IPS-18c (cell line): Measurements from ENCODE around the gene CACNA1D.

ENCODE experiments used
- H3K4me3 ChIP-seq: 2 replicates; pipeline ENCODE4 v1.7.0; 2013; ENCODE audit warnings: low read depth, mild to moderate bottlenecking, low read length, moderate library complexity; ENCODE audit not compliant: insufficient read depth
- H3K9me3 ChIP-seq: one replicate; pipeline ENCODE4 v1.6.1; 2013; ENCODE audit warnings: mild to moderate bottlenecking, low read length, moderate library complexity; ENCODE audit not compliant: control insufficient read depth, insufficient read depth

CACNA1D gene

GRCh38 chr3:53753518-53754183, 259.2 kb downstream of the CACNA1D start:
- Histone ChIP-seq H3K4me3 (no peak overlapping the region), H3K9me3 (no peaks in the 10 kb centered on the region)

- no peak overlapping the region for H3K4me3 ChIP-seq
- no peaks in the 10 kb centered on the region for H3K9me3 ChIP-seq
These were observed 259.9 kb downstream of the CACNA1D start for GRCh38 chr3:53754325-53754724.

DNA sequence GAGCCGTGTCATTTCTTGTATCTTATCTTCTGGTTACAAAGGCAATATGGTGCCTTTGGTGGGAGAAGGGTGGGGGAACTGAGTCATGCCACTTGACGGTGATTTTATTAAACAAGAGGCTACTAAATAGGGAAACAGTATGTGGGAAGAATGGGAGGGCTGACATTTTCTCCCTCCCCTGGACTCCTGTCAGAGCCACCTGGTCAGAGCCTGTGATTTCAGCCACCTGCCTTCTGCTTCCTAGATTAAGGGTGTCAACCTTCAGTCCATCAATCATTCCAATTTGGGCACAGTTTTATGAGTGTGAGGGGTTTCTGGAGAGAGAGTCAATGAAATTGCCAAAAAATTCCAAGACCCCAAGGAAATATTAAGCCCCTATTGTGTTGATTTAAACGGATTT, 264.4 kb downstream of the CACNA1D start:
- no peaks in the 10 kb centered on the region for H3K9me3 ChIP-seq
- H3K4me3 ChIP-seq = no peak overlapping the region

DNA sequence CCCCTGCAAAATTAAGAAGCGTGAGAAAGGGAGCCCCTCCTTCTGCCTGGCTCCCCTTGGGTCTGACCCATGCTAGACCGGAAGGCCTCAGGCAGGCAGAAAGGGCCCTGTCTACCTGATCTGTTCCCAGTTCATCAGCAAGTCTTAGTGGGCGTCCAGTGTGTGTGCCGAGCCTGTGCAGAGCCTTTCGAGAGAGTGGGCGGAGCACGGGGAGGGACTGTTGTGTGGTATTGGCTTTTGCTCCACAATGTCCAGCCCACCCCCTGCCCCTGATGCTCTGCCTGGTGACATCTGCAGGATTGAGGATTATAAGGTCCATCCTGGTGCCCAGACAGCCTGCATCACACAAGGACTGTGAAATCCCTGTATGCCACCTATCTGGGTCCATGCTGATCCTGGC, 268.9 kb downstream of the CACNA1D start:
- Histone ChIP-seq H3K9me3 (peaks cover 2% of the 10 kb centered on the region), H3K4me3 (no peak overlapping the region)

DNA sequence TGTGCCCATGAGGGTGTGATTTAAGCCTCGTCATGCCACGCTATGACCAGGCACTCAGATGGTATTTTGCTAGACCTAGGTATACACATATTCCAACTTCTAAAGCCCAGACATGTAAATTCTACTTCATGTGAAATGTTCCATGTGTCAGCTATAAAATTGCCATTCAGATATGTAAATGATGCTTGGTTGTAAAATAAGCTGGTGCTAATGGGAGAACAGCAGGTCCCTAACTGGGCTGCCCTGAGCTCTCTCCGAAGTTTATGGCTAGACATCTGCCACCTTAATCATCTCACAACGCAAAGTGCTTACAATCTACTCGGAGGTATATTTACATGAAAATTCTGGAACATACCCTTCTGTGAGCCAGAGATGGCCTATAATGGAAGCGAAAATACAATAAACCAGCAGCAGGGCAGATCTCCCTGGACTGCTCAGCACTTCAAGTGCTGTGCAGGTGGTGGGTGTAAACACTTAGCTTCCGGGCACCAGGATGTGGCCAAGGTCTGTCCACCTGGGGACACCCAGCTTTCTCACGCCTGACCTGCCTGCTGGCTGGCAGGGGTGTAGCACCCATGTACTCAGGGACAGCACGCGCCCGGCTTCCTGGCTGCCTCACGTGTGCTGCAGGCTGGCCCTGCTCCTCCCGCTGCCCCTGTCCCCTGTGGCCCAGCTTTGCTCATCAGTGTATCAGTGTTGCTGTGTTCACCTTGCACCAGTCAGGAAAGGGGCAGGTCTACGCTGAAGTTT, 269.8 kb downstream of the CACNA1D start:
- Histone ChIP-seq H3K9me3 (peaks cover 2% of the 10 kb centered on the region), H3K4me3 (no peak overlapping the region)

DNA sequence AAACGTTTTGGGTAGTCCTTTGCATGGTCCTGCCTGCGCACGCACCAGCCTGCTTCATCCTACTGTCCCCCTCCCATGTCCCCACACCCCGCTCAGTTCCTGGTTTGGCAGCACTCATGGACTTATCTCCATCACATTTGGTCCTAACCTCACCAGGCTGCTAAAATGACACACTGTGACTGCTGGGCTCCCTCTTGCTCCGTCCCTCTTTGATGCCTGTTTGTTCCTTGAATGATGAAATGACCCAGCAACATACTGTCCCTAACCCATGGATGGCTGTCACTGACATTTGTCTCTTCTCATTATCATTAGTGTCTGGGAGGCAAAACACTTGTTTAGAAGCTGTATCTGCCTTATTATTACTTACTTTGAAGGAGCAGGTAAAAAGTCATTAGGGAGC, 271.3 kb downstream of the CACNA1D start:
- H3K9me3 ChIP-seq = peaks cover 2% of the 10 kb centered on the region

GRCh38 chr3:53766706-53767105, 272.3 kb downstream of the CACNA1D start:
- Histone ChIP-seq H3K9me3 (peaks cover 2% of the 10 kb centered on the region), H3K4me3 (no peak overlapping the region)

More for the DNA sequence above, 271.3 kb downstream of the CACNA1D start:
- no peak overlapping the region for H3K4me3 ChIP-seq

- Histone ChIP-seq H3K9me3 (peaks cover 2% of the 10 kb centered on the region), H3K4me3 (no peak overlapping the region)
These were observed 274.4 kb downstream of the CACNA1D start for GRCh38 chr3:53768478-53769459.

DNA sequence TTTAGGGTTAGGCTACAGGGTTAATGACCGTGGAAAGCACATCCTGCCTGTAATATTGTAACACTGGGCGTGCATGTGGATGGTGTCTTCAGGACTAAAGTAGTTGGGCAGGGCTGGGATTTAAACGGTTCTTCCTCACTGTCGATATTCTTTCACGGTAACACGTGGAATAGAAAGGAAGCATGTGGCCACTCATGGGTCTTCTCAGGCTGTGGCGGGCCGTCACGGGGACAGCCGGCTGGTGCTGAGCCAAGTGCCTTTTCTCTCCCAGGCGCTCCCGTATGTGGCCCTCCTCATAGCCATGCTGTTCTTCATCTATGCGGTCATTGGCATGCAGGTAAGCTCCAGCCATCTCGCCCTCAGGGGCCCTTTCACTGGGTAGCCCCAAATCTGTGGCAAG, 278.2 kb downstream of the CACNA1D start:
- H3K4me3 ChIP-seq = no peak overlapping the region

DNA sequence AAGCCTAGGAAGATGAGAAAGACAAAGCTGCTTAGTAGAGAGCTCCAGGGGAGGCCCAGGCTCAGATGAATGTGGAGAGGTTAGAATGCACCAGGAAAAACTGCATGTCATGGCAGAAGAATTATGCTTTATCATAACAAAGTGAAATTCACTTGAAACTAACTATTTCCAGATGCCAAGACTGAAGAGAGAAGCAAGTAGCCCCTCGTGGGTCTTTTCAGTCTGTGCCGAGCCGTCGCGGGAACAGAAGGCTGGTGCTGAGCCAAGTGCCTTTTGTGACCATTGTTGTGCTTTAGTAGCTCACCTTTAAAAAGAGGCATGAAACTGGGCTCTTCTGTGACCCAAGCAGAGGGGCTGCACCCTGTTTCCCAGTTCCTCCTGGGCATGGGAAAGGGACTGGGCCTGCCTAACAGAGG, 278.6 kb downstream of the CACNA1D start:
- H3K4me3 ChIP-seq = no peak overlapping the region

More for the DNA sequence above, 278.2 kb downstream of the CACNA1D start:
- no peaks in the 10 kb centered on the region for H3K9me3 ChIP-seq

GRCh38 chr3:53773611-53774368, 279.4 kb downstream of the CACNA1D start:
- no peak overlapping the region for H3K4me3 ChIP-seq
- H3K9me3 ChIP-seq = no peaks in the 10 kb centered on the region

More for the DNA sequence above, 278.6 kb downstream of the CACNA1D start:
- no peaks in the 10 kb centered on the region for H3K9me3 ChIP-seq

DNA sequence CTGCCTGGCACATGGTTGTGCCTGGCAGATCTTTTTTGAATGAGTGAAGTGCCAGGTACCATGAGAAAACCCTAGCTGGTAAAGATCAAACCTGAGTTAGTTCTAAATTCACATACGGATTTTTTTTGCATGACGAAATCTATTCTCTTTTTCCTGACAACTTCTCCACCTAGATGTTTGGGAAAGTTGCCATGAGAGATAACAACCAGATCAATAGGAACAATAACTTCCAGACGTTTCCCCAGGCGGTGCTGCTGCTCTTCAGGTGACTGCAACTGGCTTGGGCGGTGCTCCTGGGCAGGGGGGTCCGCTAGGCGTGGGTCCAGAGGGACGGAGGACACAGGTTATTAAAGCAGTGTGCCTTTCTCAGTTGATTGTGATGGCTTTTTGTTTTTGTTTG, 280.0 kb downstream of the CACNA1D start:
- H3K4me3 ChIP-seq = no peak overlapping the region
- H3K9me3 ChIP-seq = no peaks in the 10 kb centered on the region

DNA sequence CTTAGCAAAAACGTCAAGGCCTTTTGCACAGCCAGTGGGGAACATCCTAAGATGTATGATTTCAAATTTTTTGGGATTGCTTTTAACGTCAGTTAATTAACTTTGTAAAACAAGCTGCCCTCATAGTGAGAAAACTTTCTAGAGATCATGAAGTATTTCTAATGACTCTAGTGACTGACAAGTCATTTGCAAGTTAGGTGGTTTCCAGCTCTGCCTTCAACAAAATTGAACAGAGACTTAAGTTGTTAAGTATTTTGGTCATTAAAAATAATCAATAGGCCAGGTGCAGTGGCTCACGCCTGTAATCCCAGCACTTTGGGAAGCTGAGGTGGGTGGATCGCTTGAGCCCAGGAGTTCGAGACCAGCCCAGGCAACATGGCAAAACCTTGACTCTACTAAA, 280.6 kb downstream of the CACNA1D start:
- Histone ChIP-seq H3K4me3 (no peak overlapping the region), H3K9me3 (no peaks in the 10 kb centered on the region)

DNA sequence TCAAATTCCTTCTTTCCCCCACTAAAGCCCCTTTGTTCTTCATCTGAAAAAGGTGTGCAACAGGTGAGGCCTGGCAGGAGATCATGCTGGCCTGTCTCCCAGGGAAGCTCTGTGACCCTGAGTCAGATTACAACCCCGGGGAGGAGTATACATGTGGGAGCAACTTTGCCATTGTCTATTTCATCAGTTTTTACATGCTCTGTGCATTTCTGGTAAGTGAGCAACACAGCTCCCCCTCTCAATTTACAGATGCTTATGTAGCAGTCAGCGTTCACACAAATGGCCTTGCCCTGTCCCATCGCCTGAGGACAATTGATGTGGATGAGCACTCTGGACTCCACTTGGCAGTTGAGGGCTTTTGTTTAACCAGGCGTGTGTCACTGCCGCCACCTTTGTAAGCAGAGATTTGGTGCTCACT, 281.4 kb downstream of the CACNA1D start:
- H3K4me3 ChIP-seq = no peak overlapping the region
- no peaks in the 10 kb centered on the region for H3K9me3 ChIP-seq

GRCh38 chr3:53776494-53777101, 282.2 kb downstream of the CACNA1D start:
- Histone ChIP-seq H3K9me3 (no peaks in the 10 kb centered on the region), H3K4me3 (no peak overlapping the region)

DNA sequence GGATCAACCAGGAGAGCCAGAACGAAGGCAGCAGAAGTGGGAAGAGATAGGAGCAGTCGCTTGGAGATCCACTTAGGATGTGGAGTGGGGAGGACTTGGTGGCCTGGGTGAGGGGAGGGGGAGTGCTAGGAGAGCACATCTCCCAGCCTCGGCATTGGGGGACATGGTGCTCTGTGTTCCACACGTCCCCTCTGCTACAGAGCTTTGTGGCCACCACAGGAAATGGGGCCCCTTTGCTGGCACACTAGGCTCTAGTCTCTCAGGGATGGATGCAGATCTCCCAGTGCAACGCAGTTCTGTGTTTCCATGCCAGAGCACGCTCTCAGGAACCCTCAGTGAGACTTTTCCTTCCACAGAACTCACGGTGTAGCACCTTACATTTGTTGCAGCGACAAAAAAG, 283.1 kb downstream of the CACNA1D start:
- Histone ChIP-seq H3K9me3 (no peaks in the 10 kb centered on the region), H3K4me3 (no peak overlapping the region)
